Measurements from ENCODE around the gene GPR50.

DNA sequence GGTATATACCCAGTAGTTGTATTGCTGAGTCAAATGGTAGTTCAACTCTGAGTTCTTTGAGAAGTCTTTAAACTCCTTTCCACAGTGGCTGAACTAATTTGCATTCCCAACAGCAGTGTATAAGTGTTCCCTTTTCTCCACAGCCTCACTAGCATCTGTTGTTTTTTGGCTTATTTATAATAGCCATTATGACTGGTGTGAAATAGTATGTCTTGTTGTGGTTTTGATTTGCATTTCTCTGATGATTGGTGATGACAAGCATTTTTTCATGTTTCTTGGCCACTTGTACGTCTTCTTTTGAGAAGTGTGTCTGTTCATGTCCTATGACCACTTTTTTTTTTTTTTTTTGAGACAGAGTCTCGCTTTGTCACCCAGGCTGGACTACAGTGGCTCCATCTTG lies 30.5 kb downstream of the GPR50 start:
- TF ChIP-seq CTCF (IDR thresholded peaks at IDR 0.05 in 4 of 5, conservative IDR thresholded peaks at IDR 0.05 in 1 of 5) (no peak), POLR2A (IDR thresholded peaks at IDR 0.05) (no peak)
